SK-N-SH (cell line): ENCODE results near the gene OSBPL5. TPM values are rescaled to one million over a fixed set of nuclear protein-coding genes. Genes with fewer than 3 reads are reported as not detected.

Experiments used
- CTCF ChIA-PET: fragments of 300-600, 350-600 bp; formaldehyde crosslinking; extraction: SDS; loops from one replicate; lab custom pipeline; 2021; lab: Yijun Ruan, JAX
- POLR2A ChIA-PET: fragments of 350-600 bp; sonication (Branson Sonifier 250); formaldehyde crosslinking; extraction: SDS; loops from one replicate; lab custom pipeline; 2020; ENCODE audit warnings: antibody characterized with exemption, inconsistent platforms; lab: Yijun Ruan, JAX
- DNase-seq: peaks from one replicate; pipeline ENCODE4 v3.0.0; 2012
- H2AFZ ChIP-seq: fragments of 200-600 bp; sonication (generic); 2 replicates; pipeline ENCODE4 v1.8.1; 2016; ENCODE audit warnings: antibody characterized with exemption, mild to moderate bottlenecking, low read depth
- H3F3A ChIP-seq: fragments of 200-600 bp; sonication (generic); replicated peaks from 2 replicates; pipeline ENCODE3; 2016; ENCODE audit warnings: antibody characterized with exemption, mild to moderate bottlenecking; ENCODE audit not compliant: insufficient read depth
- H3K27ac ChIP-seq, 2 experiments: fragments of 200-500 bp in 1 of 2; fragments of 200-600 bp in 1 of 2; sonication (Bioruptor generic) in 1 of 2; sonication (generic), shearing (Covaris generic) in 1 of 2; 2 replicates each; pipeline versions ENCODE4 v1.5.1 to v1.6.1; 2014 to 2016; ENCODE audit warnings: low read depth in 2 of 2, inconsistent platforms in 1 of 2, low read length in 1 of 2, mild to moderate bottlenecking in 1 of 2, mixed read lengths in 1 of 2
- H3K27me3 ChIP-seq: fragments of 200-600 bp; sonication (generic), shearing (Covaris generic); 2 replicates; pipeline ENCODE4 v1.6.1; 2016; ENCODE audit warnings: mixed run types; ENCODE audit not compliant: insufficient read depth
- H3K36me3 ChIP-seq, 2 experiments: fragments of 200-500 bp in 1 of 2; fragments of 200-600 bp in 1 of 2; sonication (Bioruptor generic) in 1 of 2; sonication (generic) in 1 of 2; replicated peaks in 1 of 2; 2 replicates each; pipeline versions ENCODE3 to v1.5.1; 2014 to 2016; ENCODE audit warnings: low read length in 1 of 2, mild to moderate bottlenecking in 1 of 2; ENCODE audit not compliant: insufficient read depth in 2 of 2, control insufficient read depth in 1 of 2
- H3K4me1 ChIP-seq, 2 experiments: fragments of 200-500 bp in 1 of 2; fragments of 200-600 bp in 1 of 2; sonication (Bioruptor generic) in 1 of 2; sonication (generic), shearing (Covaris generic) in 1 of 2; 2 replicates each; pipeline versions ENCODE4 v1.5.1 to v1.6.1; 2014 to 2016; ENCODE audit warnings: low read depth in 1 of 2, low read length in 1 of 2, mixed run types in 1 of 2; ENCODE audit not compliant: insufficient read depth in 2 of 2, control insufficient read depth in 1 of 2
- H3K4me2 ChIP-seq: fragments of 200-600 bp; sonication (generic), shearing (Covaris generic); 2 replicates; pipeline ENCODE4 v1.6.1; 2017; ENCODE audit warnings: mixed run types
- H3K4me3 ChIP-seq, 2 experiments: fragments of 200-500 bp in 1 of 2; fragments of 200-600 bp in 1 of 2; sonication (Bioruptor generic) in 1 of 2; sonication (generic), shearing (Covaris generic) in 1 of 2; 2 replicates each; pipeline versions ENCODE4 v1.5.1 to v1.8.1; 2014 to 2016; ENCODE audit warnings: low read depth in 2 of 2, inconsistent platforms in 1 of 2, low read length in 1 of 2, mild to moderate bottlenecking in 1 of 2, mixed read lengths in 1 of 2, moderate library complexity in 1 of 2
- H3K79me2 ChIP-seq: fragments of 200-600 bp; sonication (generic); 2 replicates; pipeline ENCODE4 v1.8.1; 2017; ENCODE audit warnings: mild to moderate bottlenecking; ENCODE audit not compliant: insufficient read depth
- H3K9ac ChIP-seq: fragments of 200-600 bp; sonication (generic); 2 replicates; pipeline ENCODE4 v1.6.1; 2017; ENCODE audit warnings: mixed run types
- H3K9me2 ChIP-seq: fragments of 200-600 bp; sonication (generic); 2 replicates; pipeline ENCODE4 v1.6.1; 2017; ENCODE audit warnings: mixed run types
- H3K9me3 ChIP-seq: fragments of 200-600 bp; sonication (generic); 2 replicates; pipeline ENCODE4 v1.6.1; 2017; ENCODE audit warnings: mixed run types, mild to moderate bottlenecking, moderate library complexity
- H4K20me1 ChIP-seq: fragments of 200-600 bp; sonication (generic); 2 replicates; pipeline ENCODE4 v1.6.1; 2017; ENCODE audit warnings: mild to moderate bottlenecking, mixed run types; ENCODE audit not compliant: insufficient read depth
- ELF1 ChIP-seq: IDR thresholded peaks from 2 replicates; pipeline ENCODE4 v1.4.0; 2012
- EP300 ChIP-seq, 2 experiments: IDR thresholded peaks; 2 replicates each; pipeline versions ENCODE4 v1.4.0 to v1.6.1; 2012; ENCODE audit warnings: borderline replicate concordance in 1 of 2, low read depth in 1 of 2, low read length in 1 of 2
- FOXJ3 ChIP-seq: sonication (generic); formaldehyde crosslinking; IDR thresholded peaks from 2 replicates; pipeline ENCODE4 v1.5.1; 2020; ENCODE audit warnings: mild to moderate bottlenecking, missing genetic modification reagents
- IRF3 ChIP-seq: fragments of 150-350 bp; IDR thresholded peaks from 2 replicates; pipeline ENCODE4 v1.6.1; 2016; ENCODE audit warnings: mild to moderate bottlenecking, low read depth, low read length
- JUND ChIP-seq: IDR thresholded peaks from 2 replicates; pipeline ENCODE4 v1.4.0; 2012
- MAX ChIP-seq: IDR thresholded peaks from 2 replicates; pipeline ENCODE4 v1.4.0; 2012; ENCODE audit warnings: low read depth
- MXI1 ChIP-seq: IDR thresholded peaks from 2 replicates; pipeline ENCODE4 v1.6.1; 2012; ENCODE audit warnings: mild to moderate bottlenecking, low read depth, low read length, improper control_type of control experiment
- NRF1 ChIP-seq: IDR thresholded peaks from 2 replicates; pipeline ENCODE4 v1.6.1; 2012; ENCODE audit warnings: low read depth, mild to moderate bottlenecking, low read length
- PBX3 ChIP-seq: IDR thresholded peaks from 2 replicates; pipeline ENCODE4; 2012
- POLR2AphosphoS5 ChIP-seq: IDR thresholded peaks from 2 replicates; pipeline ENCODE4 v1.6.1; 2012; ENCODE audit warnings: low read depth, low read length
- RXRA ChIP-seq: IDR thresholded peaks from 2 replicates; pipeline ENCODE4 v1.4.0; 2012; ENCODE audit warnings: low read depth, mild to moderate bottlenecking, borderline replicate concordance
- SIN3A ChIP-seq: IDR thresholded peaks from 2 replicates; pipeline ENCODE4 v1.6.1; 2012; ENCODE audit warnings: low read depth, mild to moderate bottlenecking, low read length, moderate library complexity, borderline replicate concordance
- TAF1 ChIP-seq: IDR thresholded peaks from 2 replicates; pipeline ENCODE4 v1.6.1; 2012; ENCODE audit warnings: low read depth, mild to moderate bottlenecking, low read length, moderate library complexity, borderline replicate concordance
- USF1 ChIP-seq: IDR thresholded peaks from 2 replicates; pipeline ENCODE4 v1.4.0; 2012; ENCODE audit warnings: low read depth, borderline replicate concordance
- USF2 ChIP-seq: fragments of 150-350 bp; IDR thresholded peaks from 2 replicates; pipeline ENCODE4 v1.6.1; 2017; ENCODE audit warnings: antibody characterized with exemption, low read length, low read depth, borderline replicate concordance
- WGBS: methylation state at CpG from one replicate; pipeline ENCODE4 v1.1.6; 2017; ENCODE audit warnings: low lambda C conversion rate; 5-methylcytosine and 5-hydroxymethylcytosine counted together
- polyA plus RNA-seq, 3 experiments: library from polyadenylated mRNA; depleted of rRNA; stranded (reverse); fragments of >200 nt; gene quantifications; 2 replicates each; pipeline ENCODE4 v1.2.3, GENCODE V29; 2012

Gene OSBPL5
- polyA plus RNA-seq, 1 of the 3 experiments (the other 2 are of a cell fraction), result 10.9 TPM

GRCh38 chr11:3127706-3128355 is 37.3 kb downstream of the OSBPL5 start:
- no peak for DNase-seq
- ChIA-PET POLR2A (no interaction called here), CTCF (interaction anchor here (1.0 to 1.8 kb wide), 4 partner anchors 22 to 88 kb away, joined by 3 to 6 read pairs (median 4); no protein-coding TSS in a partner anchor)
- Histone ChIP-seq H3K79me2 (no peaks in the 10 kb centered on the region), H3F3A (peaks cover 12% of the 10 kb centered on the region), H3K4me3 (no peak overlapping the region), H3K9me2 (no peaks in the 10 kb centered on the region), H3K27me3 (no peaks in the 10 kb centered on the region), H4K20me1 (peaks cover 13% of the 10 kb centered on the region; the same call in 1 of the 2 replicates), H2AFZ (no peak overlapping the region), H3K9me3 (no peaks in the 10 kb centered on the region), H3K4me1 (peaks cover 0 to 13% of the 10 kb centered on the region in 2 experiments; a peak in 1 of 4 replicates), H3K27ac (no peak overlapping the region), H3K4me2 (no peak overlapping the region), H3K9ac (no peak overlapping the region), H3K36me3 (peaks cover 0 to 2% of the 10 kb centered on the region in 2 experiments)
- WGBS, result 77% methylated on average over 8 of the region's 16 CpGs
- no peak for TF ChIP-seq PBX3
- TF ChIP-seq MAX, result no peak
- no peak for TF ChIP-seq POLR2AphosphoS5
- no peak for TF ChIP-seq JUND
- no peak for TF ChIP-seq ELF1
- no peak for TF ChIP-seq FOXJ3 (CRISPR knock-in tag)
- no peak for TF ChIP-seq IRF3

- no peak overlapping the region for H2AFZ ChIP-seq
- no peak overlapping the region for H3K9ac ChIP-seq
- no peak for DNase-seq
- H3K4me2 ChIP-seq, result no peak overlapping the region
- peaks cover 0 to 14% of the 10 kb centered on the region in 2 experiments; a peak in 1 of 4 replicates for H3K4me1 ChIP-seq
- peaks cover 13% of the 10 kb centered on the region; the same call in 1 of the 2 replicates for H4K20me1 ChIP-seq
- ChIA-PET POLR2A (no interaction called here), CTCF (interaction anchor here (1.6 kb wide), 1 partner anchor 22 kb away, joined by 3 read pairs; no protein-coding TSS in a partner anchor)
- no peaks in the 10 kb centered on the region for H3K79me2 ChIP-seq
- H3K36me3 ChIP-seq, result peaks cover 0 to 2% of the 10 kb centered on the region in 2 experiments
- H3K9me3 ChIP-seq, result no peaks in the 10 kb centered on the region
- H3F3A ChIP-seq, result peaks cover 12% of the 10 kb centered on the region
- no peaks in the 10 kb centered on the region for H3K9me2 ChIP-seq
- WGBS, result 94% methylated on average over 17 of the region's 24 CpGs
- no peaks in the 10 kb centered on the region for H3K27me3 ChIP-seq
- no peak overlapping the region for H3K4me3 ChIP-seq
- H3K27ac ChIP-seq, result no peak overlapping the region
- no peak for TF ChIP-seq USF2
- TF ChIP-seq EP300 (IDR thresholded peaks at IDR 0.05; ENCODE audit: borderline replicate concordance in 1 of 2, low read depth in 1 of 2, low read length in 1 of 2), result no peak
- no peak for TF ChIP-seq MXI1
- TF ChIP-seq USF1, result no peak
- TF ChIP-seq RXRA, result no peak
- no peak for TF ChIP-seq NRF1
- TF ChIP-seq TAF1, result no peak
- no peak for TF ChIP-seq SIN3A
- no peak for TF ChIP-seq JUND
- no peak for TF ChIP-seq PBX3
These were observed 38.0 kb downstream of the OSBPL5 start for GRCh38 chr11:3126901-3127691.
